ENCODE data around the gene RPS6KL1. TPM values are rescaled to one million over a fixed set of nuclear protein-coding genes. Genes with fewer than 3 reads are reported as not detected.

Gene RPS6KL1
- total RNA-seq, 1 experiment from 2014 or later: 9.8 TPM

DNA sequence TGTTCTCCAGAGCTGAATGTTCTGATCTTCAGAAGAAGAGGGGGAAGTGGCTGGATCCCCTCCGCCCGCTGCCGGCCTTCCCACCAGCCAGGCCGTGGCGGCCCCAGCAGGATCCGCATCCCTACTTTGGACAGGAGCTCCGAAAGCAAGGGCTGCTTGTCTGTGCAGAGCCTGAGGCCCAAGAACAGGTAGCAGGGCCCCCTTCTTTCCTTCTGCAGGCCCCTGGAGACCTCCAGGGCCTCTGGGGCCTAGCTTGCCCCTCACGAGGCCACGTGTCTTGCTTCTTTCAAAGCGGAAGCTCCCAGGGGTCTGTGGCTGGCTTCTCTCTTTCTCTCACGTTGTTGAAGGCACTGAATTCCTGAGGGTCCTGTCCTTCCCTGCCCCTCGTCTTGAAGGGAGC, 19.1 kb upstream of the RPS6KL1 start:
- H3K9me3 Mint-ChIP-seq (ENCODE audit: unreplicated experiment): peaks cover 10% of the 10 kb centered on the region
- ChIA-PET POLR2A (no interaction called here), CTCF (interaction anchor here (1.0 to 1.1 kb wide), 2 partner anchors 9 to 81 kb away, joined by 3 to 4 read pairs; no protein-coding TSS in a partner anchor)
- H3K36me3 Mint-ChIP-seq (ENCODE audit: insufficient read depth, unreplicated experiment): peaks cover 17% of the 10 kb centered on the region
- H3K4me3 Mint-ChIP-seq (ENCODE audit: unreplicated experiment): no peak overlapping the region
- Histone ChIP-seq H3K4me1 (peaks cover 12% of the 10 kb centered on the region), H3K27me3 (replicated peaks; ENCODE audit: control insufficient read depth, insufficient read depth, low read length) (no peaks in the 10 kb centered on the region), H3K36me3 (ENCODE audit: control insufficient read depth, insufficient read depth, low read length) (no peaks in the 10 kb centered on the region), H3K9me3 (no peaks in the 10 kb centered on the region), H3K4me3 (ENCODE audit: low read depth, low read length) (no peak overlapping the region)
- no peak for DNase-seq
- H3K27me3 Mint-ChIP-seq (ENCODE audit: insufficient read depth, unreplicated experiment): peaks cover 6% of the 10 kb centered on the region
- no peaks in the 10 kb centered on the region for H3K4me1 Mint-ChIP-seq (ENCODE audit: low read depth, unreplicated experiment)
- no peak for TF ChIP-seq CTCF (IDR thresholded peaks at IDR 0.05; ENCODE audit: insufficient read depth in 1 of 2, low read depth in 1 of 2, low read length in 1 of 2, severe bottlenecking in 1 of 2, unreplicated experiment in 1 of 2)
- H3K27ac Mint-ChIP-seq (ENCODE audit: unreplicated experiment): no peak overlapping the region
- no TSS peak for BruUV-seq (replicated peaks)
- intact Hi-C loops (cut with micrococcal nuclease; ENCODE audit: unreplicated experiment): no loop called here

DNA sequence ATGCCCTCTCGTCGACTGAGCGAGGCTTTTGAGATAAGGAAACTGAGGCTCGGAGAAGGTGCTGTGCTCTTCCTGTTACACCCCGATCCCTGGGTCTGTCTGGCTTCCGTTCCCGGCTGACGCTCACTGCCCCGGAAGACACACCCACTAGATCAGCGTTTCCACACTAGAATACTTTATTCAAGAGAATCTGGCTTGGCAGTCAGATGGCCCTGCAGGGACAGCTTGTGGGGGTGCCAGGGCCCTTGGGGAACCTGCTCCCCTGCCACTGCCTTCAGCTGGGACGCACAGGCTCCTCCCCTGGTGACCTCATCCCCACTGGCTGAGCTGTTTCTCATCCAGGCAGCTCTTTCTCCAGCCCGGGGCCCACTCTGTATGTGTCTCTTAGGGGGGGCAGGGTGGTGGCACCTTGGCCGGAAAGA, 18.6 kb upstream of the RPS6KL1 start:
- DNase-seq: no peak
- Mint-ChIP-seq H3K36me3 (ENCODE audit: insufficient read depth, unreplicated experiment) (peaks cover 17% of the 10 kb centered on the region), H3K27ac (ENCODE audit: unreplicated experiment) (no peak overlapping the region), H3K27me3 (ENCODE audit: insufficient read depth, unreplicated experiment) (peaks cover 6% of the 10 kb centered on the region), H3K9me3 (ENCODE audit: unreplicated experiment) (peaks cover 10% of the 10 kb centered on the region), H3K4me1 (ENCODE audit: low read depth, unreplicated experiment) (no peaks in the 10 kb centered on the region), H3K4me3 (ENCODE audit: unreplicated experiment) (no peak overlapping the region)
- CTCF ChIA-PET: interaction anchor here (1.0 to 1.1 kb wide), 2 partner anchors 9 to 81 kb away, joined by 3 to 4 read pairs; no protein-coding TSS in a partner anchor
- no peak for TF ChIP-seq CTCF (IDR thresholded peaks at IDR 0.05; ENCODE audit: insufficient read depth in 1 of 2, low read depth in 1 of 2, low read length in 1 of 2, severe bottlenecking in 1 of 2, unreplicated experiment in 1 of 2)
- intact Hi-C loops (cut with micrococcal nuclease; ENCODE audit: unreplicated experiment): no loop called here
- Histone ChIP-seq H3K27me3 (replicated peaks; ENCODE audit: control insufficient read depth, insufficient read depth, low read length) (no peaks in the 10 kb centered on the region), H3K36me3 (ENCODE audit: control insufficient read depth, insufficient read depth, low read length) (no peaks in the 10 kb centered on the region), H3K4me3 (ENCODE audit: low read depth, low read length) (no peak overlapping the region), H3K4me1 (peaks cover 12% of the 10 kb centered on the region), H3K9me3 (no peaks in the 10 kb centered on the region)
- POLR2A ChIA-PET: no interaction called here
- BruUV-seq (replicated peaks): no TSS peak

GRCh38 chr14:74940956-74941565, 18.0 kb upstream of the RPS6KL1 start:
- no peak overlapping the region for H3K4me3 ChIP-seq (ENCODE audit: low read depth, low read length)
- intact Hi-C loops (cut with micrococcal nuclease; ENCODE audit: unreplicated experiment): no loop called here
- BruUV-seq (replicated peaks): no TSS peak
- TF ChIP-seq CTCF (IDR thresholded peaks at IDR 0.05; ENCODE audit: insufficient read depth in 1 of 2, low read depth in 1 of 2, low read length in 1 of 2, severe bottlenecking in 1 of 2, unreplicated experiment in 1 of 2): no peak
- H3K36me3 ChIP-seq (ENCODE audit: control insufficient read depth, insufficient read depth, low read length): no peaks in the 10 kb centered on the region
- no peak overlapping the region for H3K4me3 Mint-ChIP-seq (ENCODE audit: unreplicated experiment)
- H3K27ac Mint-ChIP-seq (ENCODE audit: unreplicated experiment): no peak overlapping the region
- H3K27me3 Mint-ChIP-seq (ENCODE audit: insufficient read depth, unreplicated experiment): peaks cover 6% of the 10 kb centered on the region
- CTCF ChIA-PET: interaction anchor here (1.0 to 1.1 kb wide), 3 partner anchors 10 to 80 kb away, joined by 3 to 5 read pairs (median 4); partner anchors contain the start of gene RPS6KL1
- H3K4me1 ChIP-seq: peaks cover 9% of the 10 kb centered on the region
- peaks cover 10% of the 10 kb centered on the region for H3K9me3 Mint-ChIP-seq (ENCODE audit: unreplicated experiment)
- H3K9me3 ChIP-seq: no peaks in the 10 kb centered on the region
- no peaks in the 10 kb centered on the region for H3K4me1 Mint-ChIP-seq (ENCODE audit: low read depth, unreplicated experiment)
- H3K27me3 ChIP-seq (replicated peaks; ENCODE audit: control insufficient read depth, insufficient read depth, low read length): no peaks in the 10 kb centered on the region
- DNase-seq: no peak
- POLR2A ChIA-PET: no interaction called here
- H3K36me3 Mint-ChIP-seq (ENCODE audit: insufficient read depth, unreplicated experiment): peaks cover 12% of the 10 kb centered on the region
